ENCODE results near the gene TEP1.

DNA sequence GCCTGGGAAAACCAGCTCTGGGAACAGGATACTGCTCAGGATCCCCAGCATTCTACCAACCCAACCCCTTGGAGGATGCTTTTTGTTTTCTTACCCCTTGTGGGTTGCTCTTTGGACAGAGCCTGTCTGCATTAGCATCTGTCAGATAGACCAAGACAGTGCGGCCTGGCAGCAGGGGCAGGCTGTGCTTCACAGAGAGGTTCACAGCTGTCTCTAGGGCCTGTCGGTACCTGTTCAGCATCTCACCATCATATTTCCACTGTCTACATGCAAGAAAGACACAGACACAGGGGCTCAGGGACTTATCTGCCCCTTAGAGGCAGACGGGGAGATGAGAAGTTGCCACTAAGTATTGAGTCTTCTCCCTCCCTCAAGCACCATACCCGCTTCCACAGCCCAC lies 21.8 kb downstream of the TEP1 start:
- no peak for TF ChIP-seq CBX1 (IDR thresholded peaks at IDR 0.05; ENCODE audit: low read depth)
- no peak for TF ChIP-seq ZBTB7A (CRISPR knock-in tag; IDR thresholded peaks at IDR 0.05)
- TF ChIP-seq, protein P1, sequence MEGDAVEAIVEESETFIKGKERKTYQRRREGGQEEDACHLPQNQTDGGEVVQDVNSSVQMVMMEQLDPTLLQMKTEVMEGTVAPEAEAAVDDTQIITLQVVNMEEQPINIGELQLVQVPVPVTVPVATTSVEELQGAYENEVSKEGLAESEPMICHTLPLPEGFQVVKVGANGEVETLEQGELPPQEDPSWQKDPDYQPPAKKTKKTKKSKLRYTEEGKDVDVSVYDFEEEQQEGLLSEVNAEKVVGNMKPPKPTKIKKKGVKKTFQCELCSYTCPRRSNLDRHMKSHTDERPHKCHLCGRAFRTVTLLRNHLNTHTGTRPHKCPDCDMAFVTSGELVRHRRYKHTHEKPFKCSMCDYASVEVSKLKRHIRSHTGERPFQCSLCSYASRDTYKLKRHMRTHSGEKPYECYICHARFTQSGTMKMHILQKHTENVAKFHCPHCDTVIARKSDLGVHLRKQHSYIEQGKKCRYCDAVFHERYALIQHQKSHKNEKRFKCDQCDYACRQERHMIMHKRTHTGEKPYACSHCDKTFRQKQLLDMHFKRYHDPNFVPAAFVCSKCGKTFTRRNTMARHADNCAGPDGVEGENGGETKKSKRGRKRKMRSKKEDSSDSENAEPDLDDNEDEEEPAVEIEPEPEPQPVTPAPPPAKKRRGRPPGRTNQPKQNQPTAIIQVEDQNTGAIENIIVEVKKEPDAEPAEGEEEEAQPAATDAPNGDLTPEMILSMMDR (CRISPR knock-in tag; IDR thresholded peaks at IDR 0.05) = no peak
- TF ChIP-seq AHR (CRISPR knock-in tag; IDR thresholded peaks at IDR 0.05) = no peak
